Panc1 (cell line): ENCODE results near the gene SSC4D. TPM values are rescaled to one million over a fixed set of nuclear protein-coding genes. Genes with fewer than 3 reads are reported as not detected.

ENCODE experiments used
- ATAC-seq: fragments of 200-7000 bp; cut with Tn5 transposase; 2 replicates; pipeline ENCODE4 v1.9.1; 2020; ENCODE audit warnings: mild to moderate bottlenecking, moderate library complexity
- BruUV-seq: library from RNA; stranded (reverse); fragments of 400-500 nt; replicated peaks from 2 replicates; lab custom pipeline; 2021; lab: Mats Ljungman, UMichigan
- CTCF ChIA-PET: fragments of 300-600 bp; sonication (Branson Sonifier 250); formaldehyde crosslinking; loops from one replicate; lab custom pipeline; 2022; ENCODE audit warnings: antibody characterized with exemption; lab: Charles Lee
- POLR2A ChIA-PET: fragments of 300-600 bp; sonication (Branson Sonifier 250); formaldehyde crosslinking; loops from one replicate; lab custom pipeline; 2022; ENCODE audit warnings: antibody characterized with exemption; lab: Charles Lee
- DNase-seq: peaks from one replicate; pipeline ENCODE4 v3.0.0-alpha.2; 2010; ENCODE audit warnings: low read depth, low spot score
- H3K27ac ChIP-seq: 2 replicates; pipeline ENCODE4 v1.5.1; 2011; ENCODE audit warnings: mild to moderate bottlenecking, low read length, inconsistent platforms
- H3K27me3 ChIP-seq: fragments of 200-500 bp; sonication (Bioruptor generic); 2 replicates; pipeline ENCODE4 v1.6.0; 2014; ENCODE audit warnings: low read length, inconsistent platforms; ENCODE audit not compliant: control insufficient read depth, insufficient read depth
- H3K36me3 ChIP-seq: fragments of 200-500 bp; sonication (Bioruptor generic); 2 replicates; pipeline ENCODE4 v1.5.1; 2014; ENCODE audit warnings: inconsistent platforms, mild to moderate bottlenecking, low read length, moderate library complexity; ENCODE audit not compliant: control insufficient read depth, insufficient read depth
- H3K4me1 ChIP-seq: 2 replicates; pipeline ENCODE4 v1.5.1; 2011; ENCODE audit warnings: inconsistent platforms, mild to moderate bottlenecking, low read length, moderate library complexity; ENCODE audit not compliant: control insufficient read depth, insufficient read depth
- H3K4me3 ChIP-seq, 2 experiments: 2 replicates each; pipeline ENCODE4 v1.5.1; 2011 to 2012; ENCODE audit warnings: low read depth in 2 of 2, low read length in 2 of 2, mild to moderate bottlenecking in 2 of 2, inconsistent platforms in 1 of 2, moderate library complexity in 1 of 2
- H3K9me3 ChIP-seq: fragments of 200-500 bp; sonication (Bioruptor generic); 2 replicates; pipeline ENCODE4 v1.5.1; 2014; ENCODE audit warnings: low read depth, mild to moderate bottlenecking, inconsistent platforms, low read length, moderate library complexity; ENCODE audit not compliant: control insufficient read depth, insufficient read depth
- POLR2AphosphoS5 ChIP-seq: IDR thresholded peaks from 2 replicates; pipeline ENCODE4 v1.6.1; 2012; ENCODE audit warnings: mild to moderate bottlenecking, low read depth, low read length, moderate library complexity
- SIN3A ChIP-seq: IDR thresholded peaks from 2 replicates; pipeline ENCODE4 v1.6.1; 2012; ENCODE audit warnings: low read depth, mild to moderate bottlenecking, low read length, moderate library complexity, borderline replicate concordance; ENCODE audit not compliant: insufficient read depth
- TCF7L2 ChIP-seq: IDR thresholded peaks from 2 replicates; pipeline ENCODE4 v1.6.1; 2011; ENCODE audit warnings: mild to moderate bottlenecking, low read depth, low read length, inconsistent platforms
- in situ Hi-C: cut with HindIII; loops from 2 replicates; pipeline ENCODE4 v1.10.0; 2016; ENCODE audit warnings: low sequenced_read_pairs, low pct_unique_long_range_greater_than_20kb
- intact Hi-C: fragments of 100-400 bp; cut with micrococcal nuclease; formaldehyde crosslinking; loops from one replicate; pipeline ENCODE4 v1.10.0; 2022; ENCODE audit not compliant: unreplicated experiment
- total RNA-seq: library from RNA; stranded (reverse); gene quantifications from one replicate; pipeline ENCODE4 v1.2.1, GENCODE V29; 2021; ENCODE audit not compliant: unreplicated experiment
- TF ChIP-seq, protein P1 (sequence below), 2 experiments: IDR thresholded peaks; 2 replicates each; pipeline ENCODE4 v1.6.1; 2011 to 2012; ENCODE audit warnings: low read depth in 2 of 2, control low read depth in 1 of 2, low read length in 1 of 2, mild to moderate bottlenecking in 1 of 2, moderate library complexity in 1 of 2; ENCODE audit not compliant: insufficient read depth in 1 of 2
- TF ChIP-seq, protein P2 (sequence below): fragments of 450-650 bp; IDR thresholded peaks from 2 replicates; pipeline ENCODE4 v1.5.1; 2017; ENCODE audit warnings: mild to moderate bottlenecking

Gene SSC4D
- total RNA-seq, 1 experiment from 2014 or later: 1.6 TPM

DNA sequence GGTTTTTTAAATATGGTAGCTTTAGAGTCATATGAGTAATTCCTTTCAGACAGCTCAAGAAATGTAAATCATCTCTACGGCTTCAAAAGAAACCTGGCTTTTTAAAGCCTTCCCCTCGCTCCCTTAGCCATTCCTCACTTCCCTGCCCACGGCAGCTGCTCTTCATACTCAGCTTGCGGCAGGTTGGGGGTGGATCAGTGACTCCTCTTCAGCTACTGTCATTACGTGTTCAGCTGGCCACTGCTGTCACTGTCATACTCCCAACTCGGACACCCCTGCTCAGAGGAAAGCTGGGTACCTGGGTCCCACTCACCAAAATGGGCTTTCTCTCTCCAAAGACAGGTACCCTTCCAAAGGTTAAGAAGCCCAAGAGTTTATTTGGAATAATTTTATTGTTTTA lies 57.3 kb downstream of the SSC4D start:
- POLR2A ChIA-PET: interaction anchor here (0.6 kb wide), 1 partner anchor 28 kb away, joined by 3 read pairs; no protein-coding TSS in a partner anchor
- H3K4me1 ChIP-seq: peaks cover 18% of the 10 kb centered on the region; the same call in 1 of the 2 replicates
- no peak overlapping the region for H3K27ac ChIP-seq
- DNase-seq (no peak), ATAC-seq (no peak)
- H3K36me3 ChIP-seq: peaks cover 15% of the 10 kb centered on the region; the same call in 1 of the 2 replicates
- H3K27me3 ChIP-seq: no peaks in the 10 kb centered on the region
- TF ChIP-seq POLR2AphosphoS5 (no peak), TCF7L2 (no peak), SIN3A (no peak)
- TF ChIP-seq, protein P1, sequence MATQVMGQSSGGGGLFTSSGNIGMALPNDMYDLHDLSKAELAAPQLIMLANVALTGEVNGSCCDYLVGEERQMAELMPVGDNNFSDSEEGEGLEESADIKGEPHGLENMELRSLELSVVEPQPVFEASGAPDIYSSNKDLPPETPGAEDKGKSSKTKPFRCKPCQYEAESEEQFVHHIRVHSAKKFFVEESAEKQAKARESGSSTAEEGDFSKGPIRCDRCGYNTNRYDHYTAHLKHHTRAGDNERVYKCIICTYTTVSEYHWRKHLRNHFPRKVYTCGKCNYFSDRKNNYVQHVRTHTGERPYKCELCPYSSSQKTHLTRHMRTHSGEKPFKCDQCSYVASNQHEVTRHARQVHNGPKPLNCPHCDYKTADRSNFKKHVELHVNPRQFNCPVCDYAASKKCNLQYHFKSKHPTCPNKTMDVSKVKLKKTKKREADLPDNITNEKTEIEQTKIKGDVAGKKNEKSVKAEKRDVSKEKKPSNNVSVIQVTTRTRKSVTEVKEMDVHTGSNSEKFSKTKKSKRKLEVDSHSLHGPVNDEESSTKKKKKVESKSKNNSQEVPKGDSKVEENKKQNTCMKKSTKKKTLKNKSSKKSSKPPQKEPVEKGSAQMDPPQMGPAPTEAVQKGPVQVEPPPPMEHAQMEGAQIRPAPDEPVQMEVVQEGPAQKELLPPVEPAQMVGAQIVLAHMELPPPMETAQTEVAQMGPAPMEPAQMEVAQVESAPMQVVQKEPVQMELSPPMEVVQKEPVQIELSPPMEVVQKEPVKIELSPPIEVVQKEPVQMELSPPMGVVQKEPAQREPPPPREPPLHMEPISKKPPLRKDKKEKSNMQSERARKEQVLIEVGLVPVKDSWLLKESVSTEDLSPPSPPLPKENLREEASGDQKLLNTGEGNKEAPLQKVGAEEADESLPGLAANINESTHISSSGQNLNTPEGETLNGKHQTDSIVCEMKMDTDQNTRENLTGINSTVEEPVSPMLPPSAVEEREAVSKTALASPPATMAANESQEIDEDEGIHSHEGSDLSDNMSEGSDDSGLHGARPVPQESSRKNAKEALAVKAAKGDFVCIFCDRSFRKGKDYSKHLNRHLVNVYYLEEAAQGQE (IDR thresholded peaks at IDR 0.05; ENCODE audit: insufficient read depth in 1 of 2, low read depth in 2 of 2, low read length in 1 of 2): no peak
- TF ChIP-seq, protein P2, sequence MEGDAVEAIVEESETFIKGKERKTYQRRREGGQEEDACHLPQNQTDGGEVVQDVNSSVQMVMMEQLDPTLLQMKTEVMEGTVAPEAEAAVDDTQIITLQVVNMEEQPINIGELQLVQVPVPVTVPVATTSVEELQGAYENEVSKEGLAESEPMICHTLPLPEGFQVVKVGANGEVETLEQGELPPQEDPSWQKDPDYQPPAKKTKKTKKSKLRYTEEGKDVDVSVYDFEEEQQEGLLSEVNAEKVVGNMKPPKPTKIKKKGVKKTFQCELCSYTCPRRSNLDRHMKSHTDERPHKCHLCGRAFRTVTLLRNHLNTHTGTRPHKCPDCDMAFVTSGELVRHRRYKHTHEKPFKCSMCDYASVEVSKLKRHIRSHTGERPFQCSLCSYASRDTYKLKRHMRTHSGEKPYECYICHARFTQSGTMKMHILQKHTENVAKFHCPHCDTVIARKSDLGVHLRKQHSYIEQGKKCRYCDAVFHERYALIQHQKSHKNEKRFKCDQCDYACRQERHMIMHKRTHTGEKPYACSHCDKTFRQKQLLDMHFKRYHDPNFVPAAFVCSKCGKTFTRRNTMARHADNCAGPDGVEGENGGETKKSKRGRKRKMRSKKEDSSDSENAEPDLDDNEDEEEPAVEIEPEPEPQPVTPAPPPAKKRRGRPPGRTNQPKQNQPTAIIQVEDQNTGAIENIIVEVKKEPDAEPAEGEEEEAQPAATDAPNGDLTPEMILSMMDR: no peak
- intact Hi-C loops: no loop called here
- no TSS peak for BruUV-seq
- in situ Hi-C loops: no loop called here
- H3K4me3 ChIP-seq: no peak overlapping the region
- CTCF ChIA-PET: interaction anchor here (0.5 kb wide), 1 partner anchor 15 kb away, joined by 4 read pairs; no protein-coding TSS in a partner anchor
- H3K9me3 ChIP-seq: no peaks in the 10 kb centered on the region

DNA sequence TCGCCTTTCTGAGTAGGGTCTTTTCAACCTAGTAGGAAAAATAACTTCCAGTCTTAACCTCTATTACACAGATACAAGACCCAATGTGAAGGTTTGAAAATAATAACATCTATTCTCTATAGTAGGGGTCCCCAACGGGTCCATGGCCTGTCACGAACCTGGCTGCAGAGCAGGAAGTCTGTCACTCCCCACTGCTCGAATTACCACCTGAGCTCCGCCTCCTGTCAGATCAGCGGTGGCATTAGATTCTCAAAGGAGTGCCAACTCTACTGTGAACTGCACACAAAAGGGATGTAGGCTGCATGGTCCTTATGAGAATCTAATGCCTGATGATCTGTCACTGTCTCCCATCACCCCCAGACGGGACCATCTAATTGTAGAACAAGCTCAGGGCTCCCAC lies 58.1 kb downstream of the SSC4D start:
- BruUV-seq: no TSS peak
- ATAC-seq (no peak), DNase-seq (no peak)
- intact Hi-C loops: no loop called here
- no peaks in the 10 kb centered on the region for H3K27me3 ChIP-seq
- CTCF ChIA-PET: interaction anchor here (0.5 kb wide), 1 partner anchor 14 kb away, joined by 4 read pairs; no protein-coding TSS in a partner anchor
- H3K36me3 ChIP-seq: peaks cover 9% of the 10 kb centered on the region; the same call in 1 of the 2 replicates
- H3K27ac ChIP-seq: no peak overlapping the region
- H3K9me3 ChIP-seq: no peaks in the 10 kb centered on the region
- H3K4me1 ChIP-seq: peaks cover 10% of the 10 kb centered on the region; the same call in 1 of the 2 replicates
- H3K4me3 ChIP-seq: no peak overlapping the region
- POLR2A ChIA-PET: no interaction called here
- TF ChIP-seq TCF7L2 (no peak), SIN3A (no peak), POLR2AphosphoS5 (no peak)
- TF ChIP-seq, protein P1 (IDR thresholded peaks at IDR 0.05; ENCODE audit: insufficient read depth in 1 of 2, low read depth in 2 of 2, low read length in 1 of 2): no peak
- TF ChIP-seq, protein P2: no peak
- in situ Hi-C loops: no loop called here
